ENCODE data around the gene TMEM82.
"Not testable (repeated sequence)": the region's sequence is repeated elsewhere in the genome, so short reads cannot be mapped to it uniquely, and the experiment has no call there.

TMEM82 gene

GRCh38 chr1:15742339-15742801, at the start of gene TMEM82:
TSS of gene TMEM82 (plus strand) at chr1:15742499. CDS start at chr1:15742560, 61 bp downstream.
- DNase-seq (ENCODE audit: low read depth, low spot score): no peak

GRCh38 chr1:15693371-15693770, 48.9 kb upstream of the TMEM82 start:
- no peak for DNase-seq (ENCODE audit: low read depth, low spot score)

GRCh38 chr1:15696956-15697521, 45.3 kb upstream of the TMEM82 start:
- DNase-seq (ENCODE audit: low read depth, low spot score): no peak

GRCh38 chr1:15698201-15698600, 44.1 kb upstream of the TMEM82 start:
- DNase-seq (ENCODE audit: low read depth, low spot score): no peak

GRCh38 chr1:15699321-15699720, 43.0 kb upstream of the TMEM82 start:
- DNase-seq (ENCODE audit: low read depth, low spot score): not testable (repeated sequence)

- no peak for DNase-seq (ENCODE audit: low read depth, low spot score)
Measured at GRCh38 chr1:15700508-15700907, 41.8 kb upstream of the TMEM82 start.

- DNase-seq (ENCODE audit: low read depth, low spot score): peak; percentile 51
Measured at GRCh38 chr1:15701784-15702183, 40.5 kb upstream of the TMEM82 start.

GRCh38 chr1:15702722-15703550, 39.4 kb upstream of the TMEM82 start:
- DNase-seq (ENCODE audit: low read depth, low spot score): peak; percentile 55

GRCh38 chr1:15703562-15703961, 38.7 kb upstream of the TMEM82 start:
- DNase-seq (ENCODE audit: low read depth, low spot score): peak; percentile 54

- DNase-seq (ENCODE audit: low read depth, low spot score): no peak
Measured at GRCh38 chr1:15704526-15705183, 37.6 kb upstream of the TMEM82 start.

- DNase-seq (ENCODE audit: low read depth, low spot score): no peak
Measured at GRCh38 chr1:15705184-15705566, 37.1 kb upstream of the TMEM82 start.

- no peak for DNase-seq (ENCODE audit: low read depth, low spot score)
Measured at GRCh38 chr1:15706751-15707150, 35.5 kb upstream of the TMEM82 start.

GRCh38 chr1:15707239-15707925, 34.9 kb upstream of the TMEM82 start:
- no peak for DNase-seq (ENCODE audit: low read depth, low spot score)

GRCh38 chr1:15708486-15709137, 33.7 kb upstream of the TMEM82 start:
- no peak for DNase-seq (ENCODE audit: low read depth, low spot score)

- no peak for DNase-seq (ENCODE audit: low read depth, low spot score)
Measured at GRCh38 chr1:15709226-15709625, 33.1 kb upstream of the TMEM82 start.

GRCh38 chr1:15712168-15712567, 30.1 kb upstream of the TMEM82 start:
- DNase-seq (ENCODE audit: low read depth, low spot score): no peak

GRCh38 chr1:15714406-15715136, 27.7 kb upstream of the TMEM82 start:
- no peak for DNase-seq (ENCODE audit: low read depth, low spot score)

- DNase-seq (ENCODE audit: low read depth, low spot score): no peak
Measured at GRCh38 chr1:15717418-15718125, 24.7 kb upstream of the TMEM82 start.

GRCh38 chr1:15718199-15718601, 24.1 kb upstream of the TMEM82 start:
- DNase-seq (ENCODE audit: low read depth, low spot score): no peak

Data from ELF-1 (cell line).